ENCODE results near the gene CFAP97D1. TPM values are rescaled to one million over a fixed set of nuclear protein-coding genes. Genes with fewer than 3 reads are reported as not detected.

The CFAP97D1 gene
- total and polyA plus RNA-seq, 4 donors = 0.01 to 0.06 (median 0.02) TPM; not detected in 1

- no peak for TF ChIP-seq CTCF (IDR thresholded peaks at IDR 0.05; ENCODE audit: control extremely low read depth, extremely low read depth)
- H3K36me3 ChIP-seq (ENCODE audit: control insufficient read depth in 4 of 4, insufficient read depth in 4 of 4, low read length in 4 of 4) = peaks cover 0 to 18% (median 5%) of the 10 kb centered on the region in 4 donors
- no peak overlapping the region for H3K9ac ChIP-seq (ENCODE audit: insufficient read depth in 1 of 2, low read length in 2 of 2)
- 91 to 92% methylated on average over 14 of the region's 14 CpGs for WGBS, 2 donors
- peaks cover 0 to 12% (median 0%) of the 10 kb centered on the region in 5 donors for H3K4me1 ChIP-seq (ENCODE audit: control insufficient read depth in 5 of 5, insufficient read depth in 5 of 5, low read length in 5 of 5)
- no peak overlapping the region for H3K4me3 ChIP-seq
- H3K27me3 ChIP-seq (ENCODE audit: control insufficient read depth in 3 of 3, insufficient read depth in 3 of 3, low read length in 2 of 3) = no peaks in the 10 kb centered on the region
- no peak overlapping the region for H3K27ac ChIP-seq (ENCODE audit: low read depth in 1 of 2, low read length in 1 of 2)
- no peaks in the 10 kb centered on the region for H3K9me3 ChIP-seq (ENCODE audit: control insufficient read depth in 4 of 4, insufficient read depth in 3 of 4, low read length in 3 of 4)
- ATAC-seq (ENCODE audit: insufficient read depth, low FRiP score) = no peak
- no peak for DNase-seq
Observed at GRCh38 chr17:43820759-43821158, 40.5 kb downstream of the CFAP97D1 start.

GRCh38 chr17:43822570-43823190 is 42.4 kb downstream of the CFAP97D1 start:
- DNase-seq (no peak), ATAC-seq (ENCODE audit: insufficient read depth, low FRiP score) (no peak)
- H3K27ac ChIP-seq (ENCODE audit: low read depth in 1 of 2, low read length in 1 of 2) = peak overlapping the region; percentile 77 to 79
- no peak for TF ChIP-seq CTCF (IDR thresholded peaks at IDR 0.05; ENCODE audit: control extremely low read depth, extremely low read depth)
- no peaks in the 10 kb centered on the region for H3K27me3 ChIP-seq (ENCODE audit: control insufficient read depth in 3 of 3, insufficient read depth in 3 of 3, low read length in 2 of 3)
- H3K36me3 ChIP-seq (ENCODE audit: control insufficient read depth in 4 of 4, insufficient read depth in 4 of 4, low read length in 4 of 4) = peaks cover 0 to 14% (median 5%) of the 10 kb centered on the region in 4 donors
- H3K4me3 ChIP-seq = no peak overlapping the region
- 81 to 85% methylated on average over 5 of the region's 5 CpGs for WGBS, 2 donors
- H3K9ac ChIP-seq (ENCODE audit: insufficient read depth in 1 of 2, low read length in 2 of 2) = no peak overlapping the region
- peaks cover 0 to 12% (median 0%) of the 10 kb centered on the region in 5 donors for H3K4me1 ChIP-seq (ENCODE audit: control insufficient read depth in 5 of 5, insufficient read depth in 5 of 5, low read length in 5 of 5)
- H3K9me3 ChIP-seq (ENCODE audit: control insufficient read depth in 4 of 4, insufficient read depth in 3 of 4, low read length in 3 of 4) = no peaks in the 10 kb centered on the region

- DNase-seq = peak in 1 of 3 donors; percentile 6
- Histone ChIP-seq H3K4me3 (no peak overlapping the region), H3K4me1 (ENCODE audit: control insufficient read depth in 5 of 5, insufficient read depth in 5 of 5, low read length in 5 of 5) (peaks cover 0 to 12% (median 0%) of the 10 kb centered on the region in 5 donors), H3K27ac (ENCODE audit: low read depth in 1 of 2, low read length in 1 of 2) (peak overlapping the region; percentile 79 to 88), H3K36me3 (ENCODE audit: control insufficient read depth in 4 of 4, insufficient read depth in 4 of 4, low read length in 4 of 4) (peaks cover 0 to 16% (median 7%) of the 10 kb centered on the region in 4 donors), H3K9me3 (ENCODE audit: control insufficient read depth in 4 of 4, insufficient read depth in 3 of 4, low read length in 3 of 4) (no peaks in the 10 kb centered on the region), H3K9ac (ENCODE audit: insufficient read depth in 1 of 2, low read length in 2 of 2) (no peak overlapping the region), H3K27me3 (ENCODE audit: control insufficient read depth in 3 of 3, insufficient read depth in 3 of 3, low read length in 2 of 3) (no peaks in the 10 kb centered on the region)
- ATAC-seq (ENCODE audit: insufficient read depth, low FRiP score) = no peak
- TF ChIP-seq CTCF (IDR thresholded peaks at IDR 0.05; ENCODE audit: control extremely low read depth, extremely low read depth) = no peak
- 66 to 83% methylated on average over 10 of the region's 10 CpGs for WGBS, 2 donors
Observed at GRCh38 chr17:43823350-43824084, 43.3 kb downstream of the CFAP97D1 start.

All from lung (tissue), 12 donors.